Stimulated activated CD4-positive, alpha-beta T cell treated with anti-CD3 and anti-CD28 coated beads, TNF-alpha, amount 100 ng/mL, for 1 hour (primary cell): ENCODE results near the gene EVX2.

Experiments used
- DNase-seq, 3 donors: peaks; one replicate each; pipeline ENCODE4 v3.0.0-alpha.2; 2020; ENCODE audit warnings: low read depth in 3 of 3, low spot score in 1 of 3

EVX2 gene

DNA sequence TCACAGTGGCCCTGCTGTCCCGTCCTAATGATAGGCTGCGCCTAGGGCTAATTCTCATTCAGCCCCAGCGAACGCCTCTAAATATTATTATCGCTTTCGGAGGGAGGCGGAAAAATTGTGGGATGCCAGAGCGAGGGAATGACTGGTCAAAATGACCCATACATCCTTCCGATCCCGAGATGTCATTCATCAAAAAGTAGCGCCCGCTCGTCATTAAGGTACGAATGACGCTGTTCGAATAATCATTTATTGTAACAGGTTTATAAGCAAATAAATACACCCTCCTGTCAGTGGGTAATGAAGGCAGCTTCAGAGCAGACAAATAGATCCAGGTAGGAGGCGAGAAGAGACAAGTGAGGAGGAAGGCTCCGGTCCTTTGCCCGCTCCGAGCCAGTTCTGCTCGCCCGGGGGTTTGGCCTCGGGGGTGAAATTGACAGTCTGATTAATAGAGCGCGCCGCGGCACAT is at the start of gene EVX2:
EVX2 (minus strand) TSS at position 167 of the 466 bp plus-strand sequence. CDS start 186 bp downstream, outside the sequence.
- no peak for DNase-seq

DNA sequence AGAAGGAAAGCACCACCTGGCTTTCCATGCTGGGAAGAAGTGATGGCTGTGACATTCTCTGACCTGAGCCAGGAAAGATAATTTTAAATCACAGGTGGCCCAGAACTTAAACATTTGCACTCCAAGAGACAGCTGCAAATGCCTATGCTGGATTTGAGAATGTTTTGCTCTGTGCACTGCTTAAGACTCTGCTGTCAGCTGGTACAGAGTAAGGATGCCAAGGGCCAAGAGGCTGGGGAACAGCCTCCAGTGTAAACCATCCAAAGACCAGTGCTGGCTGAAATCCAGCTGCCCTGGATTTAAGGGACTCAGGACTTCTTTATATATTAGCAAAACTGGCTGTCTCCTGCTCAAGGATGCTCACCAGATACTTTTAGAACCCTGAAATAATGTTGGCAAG is 49.6 kb upstream of the EVX2 start:
- DNase-seq = no peak

DNA sequence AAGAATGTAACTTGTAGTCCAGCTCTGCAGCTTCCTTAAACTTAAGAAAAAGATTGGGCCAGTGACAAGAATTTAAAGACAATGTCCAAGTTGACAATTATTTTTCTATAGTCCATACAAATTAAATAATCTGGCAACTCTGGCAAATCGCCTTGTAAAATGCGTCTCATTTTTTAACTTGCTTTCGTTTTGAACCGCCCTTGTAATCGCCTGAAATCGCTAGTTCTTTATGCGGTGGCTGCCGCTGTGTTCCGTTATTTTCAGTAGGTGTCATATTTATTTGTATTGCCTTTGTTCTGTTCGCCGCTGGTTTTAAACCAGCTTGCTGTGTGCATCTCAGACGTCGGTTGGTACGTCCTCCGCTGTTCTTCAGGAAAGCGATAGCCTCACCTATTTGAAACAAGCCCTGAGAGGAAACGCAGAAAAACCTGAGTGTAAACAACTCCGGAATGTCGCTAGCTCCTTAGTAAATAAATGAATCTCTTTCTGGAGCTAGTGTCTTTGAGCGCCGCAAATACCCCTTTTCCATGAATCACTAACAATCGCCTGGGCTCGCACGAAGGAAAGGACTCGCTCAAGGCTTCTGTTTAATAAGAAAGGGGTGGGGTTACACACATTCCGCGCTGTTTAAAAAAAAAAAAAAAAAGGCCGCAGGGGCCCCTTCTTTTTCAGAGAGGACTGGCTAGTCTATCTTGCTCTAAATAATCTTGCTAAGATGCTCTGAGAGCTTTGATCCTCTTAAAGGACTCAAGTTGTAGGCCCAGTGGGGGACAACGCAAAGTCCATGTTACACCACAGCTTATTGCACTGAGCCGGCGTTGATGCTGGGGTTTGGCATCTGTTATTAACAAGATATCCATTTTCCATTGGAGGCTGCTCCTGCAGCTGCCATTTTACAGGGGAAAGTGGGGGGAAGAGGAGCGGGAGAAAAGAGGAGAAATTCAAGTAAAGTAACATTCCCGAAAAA is 48.7 kb upstream of the EVX2 start:
- no peak for DNase-seq

DNA sequence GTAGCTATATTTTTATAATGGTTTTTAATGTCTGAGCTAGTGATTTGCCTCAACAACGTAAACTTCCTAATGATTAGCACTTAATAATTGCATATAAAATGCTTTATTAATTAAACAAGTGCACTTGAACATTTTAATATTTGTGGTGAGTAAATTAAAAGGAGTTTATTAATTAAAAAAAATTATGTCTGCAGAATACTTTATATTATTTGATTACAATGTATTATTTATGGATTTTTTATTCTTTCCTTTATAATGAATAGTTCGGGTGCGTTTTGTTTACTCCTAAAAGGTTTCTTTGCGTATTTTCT is 48.0 kb upstream of the EVX2 start:
- DNase-seq = no peak

DNA sequence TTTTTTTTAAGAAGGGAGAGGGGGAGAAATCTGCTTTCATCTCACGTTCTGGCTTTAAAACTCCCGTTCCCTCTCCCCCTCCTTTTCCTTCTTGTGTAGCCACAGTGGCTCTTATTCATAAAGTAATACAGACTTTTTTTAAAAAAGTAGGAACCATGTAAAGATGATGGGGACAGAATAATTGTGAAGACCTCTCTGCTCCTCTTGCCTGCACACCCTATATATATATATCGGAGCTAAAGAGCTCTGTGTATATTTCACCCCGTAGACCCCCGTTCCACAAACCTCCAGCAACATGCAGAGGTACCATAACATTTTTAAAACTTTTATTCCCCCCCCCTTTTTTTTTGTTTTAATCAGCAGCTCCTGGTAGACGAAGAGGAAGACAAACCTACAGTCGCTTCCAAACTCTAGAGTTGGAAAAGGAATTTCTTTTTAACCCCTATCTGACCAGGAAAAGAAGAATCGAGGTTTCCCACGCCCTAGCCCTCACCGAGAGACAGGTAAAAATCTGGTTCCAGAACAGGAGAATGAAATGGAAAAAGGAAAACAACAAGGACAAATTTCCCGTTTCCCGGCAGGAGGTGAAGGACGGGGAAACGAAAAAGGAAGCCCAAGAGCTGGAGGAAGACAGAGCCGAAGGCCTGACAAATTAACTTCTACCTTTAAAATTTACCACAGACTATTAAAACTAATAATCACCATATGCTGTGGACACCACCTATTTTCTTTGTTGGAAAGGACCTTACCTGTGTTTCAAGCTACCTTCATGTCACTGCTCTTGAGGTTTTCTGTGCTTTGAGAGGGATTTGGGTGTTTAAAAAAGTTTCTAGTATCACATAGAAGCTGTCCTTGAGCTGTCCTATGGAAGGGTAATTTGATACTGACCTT is 47.4 kb upstream of the EVX2 start:
- no peak for DNase-seq

DNA sequence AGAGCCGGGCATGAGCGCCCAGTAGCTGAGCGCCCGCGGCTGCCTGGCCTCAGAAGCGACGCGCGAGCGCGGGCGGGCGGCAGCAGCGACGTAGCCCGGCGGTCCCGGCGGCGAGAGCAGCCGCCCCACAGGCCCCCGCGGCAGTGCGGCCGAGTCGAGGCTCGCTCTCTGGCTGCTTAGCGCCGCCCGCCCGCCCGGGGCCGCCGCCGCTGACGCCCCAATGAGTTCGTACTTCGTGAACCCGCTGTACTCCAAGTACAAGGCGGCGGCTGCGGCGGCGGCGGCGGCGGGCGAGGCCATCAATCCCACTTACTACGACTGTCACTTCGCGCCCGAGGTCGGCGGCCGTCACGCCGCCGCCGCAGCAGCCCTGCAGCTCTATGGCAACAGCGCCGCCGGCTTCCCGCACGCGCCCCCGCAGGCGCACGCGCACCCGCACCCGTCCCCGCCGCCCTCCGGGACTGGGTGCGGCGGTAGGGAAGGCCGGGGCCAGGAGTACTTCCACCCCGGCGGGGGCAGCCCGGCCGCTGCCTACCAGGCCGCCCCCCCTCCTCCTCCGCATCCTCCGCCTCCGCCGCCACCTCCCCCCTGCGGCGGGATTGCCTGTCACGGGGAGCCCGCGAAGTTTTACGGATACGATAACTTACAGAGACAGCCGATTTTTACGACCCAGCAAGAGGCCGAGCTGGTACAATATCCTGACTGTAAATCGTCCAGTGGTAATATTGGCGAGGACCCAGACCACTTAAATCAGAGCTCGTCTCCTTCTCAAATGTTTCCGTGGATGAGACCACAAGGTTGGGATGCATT is 46.6 kb upstream of the EVX2 start:
- no peak for DNase-seq

DNA sequence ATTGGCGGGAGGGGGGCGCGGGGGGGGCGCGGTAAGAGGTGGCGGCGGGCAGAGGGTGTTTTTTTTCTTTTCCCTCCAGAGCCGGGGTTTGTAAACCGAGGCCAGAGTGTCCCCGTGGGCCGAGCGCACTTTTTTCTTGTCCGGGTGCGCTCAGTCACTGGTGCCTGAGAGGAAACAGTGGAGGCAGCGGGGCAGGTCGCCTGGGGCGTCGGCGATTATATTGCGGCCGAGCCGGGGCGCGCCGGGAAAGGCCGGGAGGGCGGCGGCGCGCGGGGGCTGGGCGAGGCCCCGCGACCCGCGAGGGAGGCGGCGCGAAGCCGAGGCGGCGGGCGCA is 46.0 kb upstream of the EVX2 start:
- no peak for DNase-seq

DNA sequence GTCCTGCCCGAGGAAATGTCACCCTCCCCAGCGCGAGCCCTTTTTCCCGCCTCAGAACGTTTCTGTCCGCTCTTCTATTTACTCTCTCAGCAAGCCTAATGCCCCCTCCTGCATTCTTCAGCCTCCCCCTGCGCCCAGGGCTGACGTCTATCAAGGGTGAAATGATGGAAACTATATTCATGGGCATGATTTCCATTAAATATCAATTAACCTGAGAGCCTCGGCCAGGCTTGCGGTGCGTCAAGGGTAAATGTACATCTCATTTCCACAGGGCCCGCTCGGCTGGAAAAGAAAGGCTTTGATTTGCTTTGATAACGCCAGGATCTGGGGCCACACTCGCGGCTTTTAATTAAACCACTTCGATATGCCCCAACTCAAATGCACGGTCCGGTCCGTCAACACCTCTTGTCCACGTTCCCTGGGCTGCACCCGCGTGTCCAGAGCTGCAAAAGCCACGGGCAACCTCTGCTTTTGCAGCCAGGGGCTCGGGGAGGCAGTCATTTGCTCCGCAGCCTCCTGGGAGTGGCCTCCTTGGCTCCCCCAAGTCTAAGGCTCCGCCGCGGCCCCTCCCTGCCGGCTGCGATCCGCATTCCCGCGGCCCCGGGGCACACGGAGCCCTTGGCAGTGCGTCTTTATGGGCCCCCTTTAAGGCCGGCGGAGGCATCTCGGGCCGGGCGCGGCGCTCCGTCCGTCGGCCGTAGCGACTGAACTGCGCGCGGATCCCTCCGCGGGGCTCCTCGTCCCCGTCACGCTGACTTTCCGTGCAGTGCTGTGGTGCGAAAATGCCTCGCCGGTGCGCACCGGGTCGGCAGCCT is 45.4 kb upstream of the EVX2 start, which contains the start of gene HOXD8:
HOXD8 (plus strand) TSS at position 724 of the 815 bp plus-strand sequence. CDS start 662 bp downstream, outside the sequence.
- no peak for DNase-seq

DNA sequence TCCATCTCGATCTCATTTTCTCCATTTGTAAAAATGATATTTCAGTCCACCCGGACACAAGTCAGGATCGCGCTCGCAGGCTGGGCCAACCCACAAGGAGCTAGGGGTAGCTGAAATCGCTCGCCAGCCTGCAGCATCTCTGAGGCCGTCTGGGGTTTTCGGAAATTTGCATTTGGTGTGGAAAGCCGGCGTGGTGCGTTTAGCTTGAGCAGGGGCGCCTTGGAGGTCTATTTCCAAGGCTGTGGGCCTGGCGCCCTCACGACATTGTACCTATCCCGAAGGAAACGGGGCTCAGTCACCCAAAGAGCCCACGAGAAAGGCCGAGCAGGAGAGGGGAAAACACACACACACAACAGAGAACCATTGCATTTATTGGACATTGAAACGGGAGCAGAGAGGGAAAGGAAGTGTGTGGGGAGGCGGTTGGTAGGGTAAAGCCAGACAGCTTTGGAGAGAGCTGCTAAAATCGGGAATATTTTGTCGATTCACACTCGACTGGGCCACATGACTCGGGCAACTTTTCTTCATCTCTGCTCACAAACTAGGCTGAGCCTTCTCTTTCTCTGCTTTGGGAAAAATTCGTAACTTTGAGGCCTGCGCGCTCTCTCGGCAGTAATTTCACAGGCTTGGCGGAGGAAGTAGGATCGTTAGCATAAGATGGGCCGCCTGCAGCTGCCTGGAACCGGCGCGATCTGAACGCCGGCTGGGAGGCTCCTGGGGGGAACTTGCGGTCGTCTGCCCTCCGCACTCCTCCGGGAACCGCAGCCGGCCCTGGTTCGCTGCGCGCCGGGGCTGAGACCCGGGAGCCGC is 44.6 kb upstream of the EVX2 start:
- no peak for DNase-seq

DNA sequence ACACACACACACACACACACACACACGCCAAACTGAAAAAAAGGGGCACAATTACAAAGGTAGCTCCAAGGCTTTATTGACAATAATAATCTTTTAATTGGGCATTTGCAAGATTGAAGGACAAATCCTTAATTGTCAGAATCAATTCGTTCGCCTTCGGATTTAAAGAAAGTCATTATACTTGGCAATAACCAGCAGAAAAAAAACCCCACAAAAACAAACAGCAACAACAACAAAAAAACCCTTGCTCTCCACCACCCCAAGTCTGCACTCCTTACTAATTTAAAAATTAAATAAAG is 44.0 kb upstream of the EVX2 start:
- no peak for DNase-seq

DNA sequence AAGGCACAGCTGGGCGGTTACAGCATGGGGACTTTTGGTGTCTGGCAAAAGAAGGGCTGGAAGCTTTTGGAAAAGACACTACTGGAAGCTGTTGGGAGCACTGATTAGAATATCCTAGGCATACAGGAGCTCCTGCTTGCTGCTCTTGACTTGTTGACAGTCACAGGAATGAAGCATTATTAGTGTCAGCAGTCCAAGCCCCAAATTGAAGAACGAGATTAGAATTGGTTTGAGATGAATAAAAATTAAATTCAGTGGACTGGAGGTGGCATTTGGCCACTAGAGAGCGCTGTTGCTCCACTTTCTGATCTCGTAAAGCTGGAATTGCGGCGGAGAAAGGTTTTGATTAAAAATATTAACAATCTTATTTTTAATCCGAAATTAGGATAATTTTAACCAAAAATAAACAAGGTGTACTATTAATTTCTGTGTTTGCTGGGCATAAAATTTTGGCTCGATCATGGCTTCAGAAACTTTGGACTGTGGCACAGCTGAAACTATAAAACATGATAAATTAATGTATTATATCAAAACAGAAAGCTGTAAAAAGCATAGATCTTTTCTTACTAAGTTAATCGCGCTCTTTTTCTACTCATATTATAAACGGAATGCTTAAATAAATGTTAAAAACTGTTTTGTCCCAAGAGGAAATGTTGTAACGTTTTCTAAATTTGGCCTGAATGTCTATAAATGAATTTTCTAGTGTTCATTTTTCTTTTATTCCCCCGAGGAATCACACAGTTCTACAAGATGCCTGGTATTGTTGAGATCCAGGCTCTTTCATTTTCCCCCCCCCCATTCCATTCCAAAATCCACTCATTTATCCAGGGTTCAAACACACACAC is 43.4 kb upstream of the EVX2 start:
- peak; percentile 18 to 56 (median 45) for DNase-seq

DNA sequence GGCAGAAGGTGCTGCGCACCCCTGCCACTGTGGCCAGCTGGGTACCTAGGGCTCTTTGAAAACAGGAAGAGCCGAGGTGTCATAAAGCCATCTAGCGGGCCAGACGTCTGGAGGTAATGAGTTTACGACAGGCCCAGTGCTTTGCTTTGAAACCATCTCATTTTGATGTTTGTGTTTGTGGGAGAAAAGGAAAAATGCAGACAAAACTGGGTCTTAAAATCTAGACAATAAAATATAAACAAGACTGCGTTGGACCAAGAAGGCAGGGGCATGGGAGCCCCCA is 42.0 kb upstream of the EVX2 start:
- DNase-seq = no peak

DNA sequence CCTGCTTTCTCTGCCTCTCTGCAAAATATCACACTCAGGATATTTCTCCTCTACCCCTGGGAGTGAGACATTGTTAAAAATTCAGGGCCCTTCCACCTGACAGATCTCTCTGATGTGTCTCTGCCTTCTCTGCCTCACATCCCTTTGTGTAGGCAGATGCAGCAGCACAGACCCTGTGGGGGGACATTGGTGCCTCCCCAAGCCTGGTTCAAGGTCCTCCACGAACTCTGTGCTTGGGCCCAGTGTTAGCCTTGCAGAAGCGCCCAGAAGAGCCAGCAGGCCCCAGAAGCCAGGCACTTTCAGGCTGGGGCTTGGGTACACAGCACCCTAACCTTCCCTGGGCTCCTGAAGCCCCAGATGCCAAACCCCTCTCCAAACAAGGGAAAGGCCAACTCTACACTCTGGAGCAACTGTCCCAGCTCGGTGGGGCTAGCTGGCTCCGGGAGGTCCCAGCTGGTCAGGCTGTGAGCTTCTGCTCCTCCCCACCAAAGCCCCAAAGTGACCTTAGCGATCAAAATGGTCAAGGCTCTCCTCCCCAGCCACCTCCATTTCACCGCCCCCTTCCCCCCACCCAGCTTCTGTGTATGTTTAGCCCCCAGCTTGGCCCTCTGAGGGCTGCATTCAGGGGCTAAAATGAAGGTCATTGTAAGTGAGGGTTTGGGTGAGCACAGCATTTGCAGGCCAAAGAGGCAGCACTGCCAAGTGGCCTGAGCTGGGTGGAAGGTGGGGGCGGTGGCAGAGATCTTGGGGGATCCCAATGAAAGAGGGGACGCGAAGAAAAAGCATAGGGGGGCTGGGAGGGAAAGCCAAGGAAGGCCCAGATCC is 41.4 kb upstream of the EVX2 start:
- no peak for DNase-seq

DNA sequence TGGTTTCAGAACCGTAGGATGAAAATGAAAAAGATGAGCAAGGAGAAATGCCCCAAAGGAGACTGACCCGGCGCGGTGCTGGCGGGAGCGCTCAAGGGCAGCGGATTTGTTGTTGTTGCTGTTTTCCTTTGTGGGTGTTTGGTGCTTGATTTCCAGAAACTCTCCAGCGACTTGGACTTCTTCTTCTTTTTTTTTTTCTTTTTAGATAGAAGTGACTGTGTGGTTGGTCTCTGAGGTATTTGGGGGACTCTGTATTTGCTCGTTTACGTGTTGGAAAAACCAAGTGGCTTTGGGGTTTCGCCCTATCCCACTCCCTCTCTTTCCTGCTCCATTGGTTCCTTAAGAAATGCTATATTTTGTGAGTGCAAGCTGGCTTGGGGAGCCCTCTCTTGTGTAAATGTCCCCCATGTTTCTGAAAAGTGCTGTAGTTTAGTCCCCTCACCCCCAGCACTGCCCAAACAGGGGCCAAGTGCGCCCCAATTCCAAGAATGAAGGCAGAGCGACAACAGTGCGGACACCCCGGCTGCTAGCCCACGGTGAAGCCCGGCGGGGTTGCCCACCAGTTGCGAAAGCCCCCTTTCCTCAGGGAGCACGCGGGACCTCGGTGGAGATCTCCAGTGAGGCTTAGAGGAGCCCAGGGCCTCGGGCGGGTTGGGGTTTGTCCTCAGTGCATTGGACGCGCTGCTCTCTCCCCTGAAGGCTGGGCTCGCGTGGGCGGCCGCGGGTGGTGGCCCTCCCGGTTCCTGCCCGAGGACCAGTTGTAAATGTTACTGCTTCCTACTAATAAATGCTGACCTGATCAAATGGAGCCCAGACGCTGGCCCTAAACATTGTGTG is 40.6 kb upstream of the EVX2 start:
- DNase-seq = no peak

DNA sequence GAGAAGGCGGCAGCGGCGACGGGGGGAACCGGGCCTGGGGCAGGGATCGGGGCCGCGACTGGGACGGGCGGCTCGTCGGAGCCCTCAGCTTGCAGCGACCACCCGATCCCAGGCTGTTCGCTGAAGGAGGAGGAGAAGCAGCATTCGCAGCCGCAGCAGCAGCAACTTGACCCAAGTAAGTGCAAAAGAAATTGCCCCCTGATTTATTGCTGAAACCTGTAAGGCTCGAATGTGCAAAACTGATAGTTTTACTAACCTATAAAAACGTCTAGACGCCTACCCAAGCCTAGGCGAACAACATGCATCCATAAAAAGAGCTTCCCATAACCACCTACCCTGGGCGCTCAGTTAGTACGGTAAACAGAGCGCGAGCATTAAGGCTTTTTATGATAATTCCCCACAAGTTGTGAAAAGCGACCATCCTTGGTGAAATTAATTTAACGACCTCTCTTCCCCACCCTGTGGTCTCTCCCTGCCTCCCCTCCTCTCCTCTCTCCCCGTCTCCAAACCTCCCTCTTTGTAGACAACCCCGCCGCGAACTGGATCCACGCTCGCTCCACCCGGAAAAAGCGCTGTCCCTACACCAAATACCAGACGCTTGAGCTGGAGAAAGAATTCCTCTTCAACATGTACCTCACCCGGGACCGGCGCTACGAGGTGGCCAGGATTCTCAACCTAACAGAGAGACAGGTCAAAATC is 39.8 kb upstream of the EVX2 start:
- no peak for DNase-seq

DNA sequence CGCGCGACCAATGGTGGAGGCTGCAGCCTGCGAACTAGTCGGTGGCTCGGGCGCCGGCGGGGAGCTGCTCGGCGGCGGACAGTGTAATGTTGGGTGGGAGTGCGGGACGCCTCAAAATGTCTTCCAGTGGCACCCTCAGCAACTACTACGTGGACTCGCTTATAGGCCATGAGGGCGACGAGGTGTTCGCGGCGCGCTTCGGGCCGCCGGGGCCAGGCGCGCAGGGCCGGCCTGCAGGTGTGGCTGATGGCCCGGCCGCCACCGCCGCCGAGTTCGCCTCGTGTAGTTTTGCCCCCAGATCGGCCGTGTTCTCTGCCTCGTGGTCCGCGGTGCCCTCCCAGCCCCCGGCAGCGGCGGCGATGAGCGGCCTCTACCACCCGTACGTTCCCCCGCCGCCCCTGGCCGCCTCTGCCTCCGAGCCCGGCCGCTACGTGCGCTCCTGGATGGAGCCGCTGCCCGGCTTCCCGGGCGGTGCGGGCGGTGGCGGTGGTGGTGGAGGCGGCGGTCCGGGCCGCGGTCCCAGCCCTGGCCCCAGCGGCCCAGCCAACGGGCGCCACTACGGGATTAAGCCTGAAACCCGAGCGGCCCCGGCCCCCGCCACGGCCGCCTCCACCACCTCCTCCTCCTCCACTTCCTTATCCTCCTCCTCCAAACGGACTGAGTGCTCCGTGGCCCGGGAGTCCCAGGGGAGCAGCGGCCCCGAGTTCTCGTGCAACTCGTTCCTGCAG is 39.1 kb upstream of the EVX2 start, which contains the start of gene HOXD9:
HOXD9 (plus strand) TSS at position 37 of the 728 bp plus-strand sequence; CDS start at position 87, 50 bp downstream.
- DNase-seq = no peak
